Mesendoderm (in vitro differentiated cells): ENCODE data around the gene SLC29A1.
A peak's percentile ranks its signal among the peaks of the same experiment; 100 is the strongest.
"Not testable (repeated sequence)": the region's sequence is repeated elsewhere in the genome, so short reads cannot be mapped to it uniquely, and the experiment has no call there.

Experiments
- DNase-seq: peaks from one replicate; pipeline ENCODE4 v3.0.0; 2013
- H2AK5ac ChIP-seq: 2 replicates; pipeline ENCODE4 v1.6.1; 2013; ENCODE audit warnings: low read length, inconsistent platforms
- H2BK120ac ChIP-seq: 2 replicates; pipeline ENCODE4 v1.6.1; 2013; ENCODE audit warnings: low read depth, mild to moderate bottlenecking, low read length, moderate library complexity, mixed read lengths
- H2BK15ac ChIP-seq: replicated peaks from 2 replicates; pipeline ENCODE4 v1.6.1; 2013; ENCODE audit warnings: low read depth, mild to moderate bottlenecking, moderate library complexity
- H2BK5ac ChIP-seq: 2 replicates; pipeline ENCODE4 v1.6.1; 2013; ENCODE audit warnings: low read length, inconsistent platforms
- H3K18ac ChIP-seq: 2 replicates; pipeline ENCODE4 v1.6.1; 2013; ENCODE audit warnings: mild to moderate bottlenecking, low read length, mixed read lengths
- H3K23ac ChIP-seq: one replicate; pipeline ENCODE4 v1.6.1; 2013; ENCODE audit warnings: low read length
- H3K27ac ChIP-seq: 2 replicates; pipeline ENCODE4 v1.5.1; 2013; ENCODE audit warnings: low read depth, mild to moderate bottlenecking, inconsistent platforms, low read length, moderate library complexity
- H3K27me3 ChIP-seq: 2 replicates; pipeline ENCODE4 v1.6.1; 2013; ENCODE audit warnings: low read length, control low read depth, mild to moderate bottlenecking, inconsistent platforms; ENCODE audit not compliant: insufficient read depth, poor library complexity
- H3K36me3 ChIP-seq: 2 replicates; pipeline ENCODE4 v1.6.1; 2013; ENCODE audit warnings: low read length, inconsistent platforms; ENCODE audit not compliant: control insufficient read depth, insufficient read depth
- H3K4ac ChIP-seq: one replicate; pipeline ENCODE4 v1.6.1; 2013; ENCODE audit warnings: low read depth, mild to moderate bottlenecking, low read length, moderate library complexity
- H3K4me1 ChIP-seq: 2 replicates; pipeline ENCODE4 v1.6.1; 2013; ENCODE audit warnings: low read depth, low read length, inconsistent platforms; ENCODE audit not compliant: control insufficient read depth
- H3K4me2 ChIP-seq: 2 replicates; pipeline ENCODE4 v1.6.1; 2013; ENCODE audit warnings: low read length
- H3K4me3 ChIP-seq: 2 replicates; pipeline ENCODE4 v1.5.1; 2013; ENCODE audit warnings: mild to moderate bottlenecking, low read length
- H3K56ac ChIP-seq: one replicate; pipeline ENCODE4 v1.6.1; 2013; ENCODE audit warnings: low read length
- H3K79me1 ChIP-seq: 2 replicates; pipeline ENCODE4 v1.6.1; 2013; ENCODE audit warnings: low read length, inconsistent platforms
- H3K79me2 ChIP-seq: 2 replicates; pipeline ENCODE4 v1.6.1; 2013; ENCODE audit warnings: mild to moderate bottlenecking, low read length; ENCODE audit not compliant: control insufficient read depth, insufficient read depth
- H3K9ac ChIP-seq: 2 replicates; pipeline ENCODE4 v1.6.1; 2013; ENCODE audit warnings: low read length, inconsistent platforms
- H4K5ac ChIP-seq: one replicate; pipeline ENCODE4 v1.6.1; 2013; ENCODE audit warnings: low read length
- H4K8ac ChIP-seq: one replicate; pipeline ENCODE4 v1.6.1; 2013; ENCODE audit warnings: low read depth, mild to moderate bottlenecking, control low read depth, low read length, moderate library complexity
- WGBS: extraction: QIAGEN DNeasy Blood & Tissue Kit; methylation state at CpG from one replicate; pipeline ENCODE4 v1.1.7; 2013; ENCODE audit warnings: low lambda C conversion rate, missing lambda C conversion rate; ENCODE audit not compliant: insufficient coverage; ENCODE audit errors: extremely low coverage; 5-methylcytosine and 5-hydroxymethylcytosine counted together

The SLC29A1 gene

DNA sequence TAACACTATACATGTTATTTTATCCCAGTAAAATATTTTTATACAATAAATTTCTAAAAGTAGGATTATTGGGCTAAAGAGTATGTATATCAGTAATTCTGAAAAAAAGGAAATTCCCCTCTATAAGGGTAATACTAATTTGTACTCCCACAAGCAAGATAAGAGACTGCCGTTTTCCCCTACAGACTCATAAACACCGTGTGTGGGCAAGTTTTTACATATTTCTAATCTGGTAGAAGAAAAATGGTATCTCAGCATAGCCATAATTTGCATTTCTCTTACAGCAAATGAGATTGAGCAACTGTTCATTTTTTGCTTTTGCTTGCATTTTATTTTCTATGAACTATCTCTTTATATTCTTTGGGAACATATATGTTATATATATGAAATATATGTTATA, 32.7 kb upstream of the SLC29A1 start:
- no CpG with 5 or more reads among the region's 2 CpGs for WGBS
- no peak overlapping the region for H2BK120ac ChIP-seq
- no peak for DNase-seq

DNA sequence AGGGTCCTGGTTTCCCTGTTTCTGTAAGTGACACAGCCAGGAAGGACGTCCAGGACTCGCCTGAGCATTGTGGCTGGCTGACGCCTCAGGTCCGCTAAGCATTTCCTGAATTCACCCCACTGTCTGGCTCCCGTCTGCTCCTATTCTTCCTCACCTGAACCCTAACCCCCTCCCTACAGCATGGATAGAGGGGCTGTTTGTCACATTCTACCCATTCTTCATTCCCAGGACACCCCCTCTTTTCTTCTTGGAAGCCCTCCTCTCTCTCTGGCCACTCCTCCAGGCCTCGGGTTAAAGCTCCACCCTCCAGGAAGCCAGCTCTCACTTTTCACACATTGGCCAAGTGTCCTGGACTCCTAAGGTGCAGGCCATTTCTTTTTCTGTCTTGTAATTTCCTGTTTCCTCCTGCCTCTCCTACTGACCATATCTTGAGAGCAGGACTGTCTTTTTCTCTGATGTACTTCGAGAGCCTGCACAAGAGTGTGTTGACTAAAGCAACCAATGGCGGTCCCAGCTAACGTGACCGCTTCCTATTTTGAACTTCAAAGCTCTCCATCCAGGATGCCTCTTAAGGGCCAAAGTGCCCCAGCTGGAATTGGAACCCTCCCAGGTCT, 30.9 kb upstream of the SLC29A1 start:
- H2AK5ac ChIP-seq = no peak overlapping the region
- H2BK120ac ChIP-seq = no peak overlapping the region
- H3K79me2 ChIP-seq = no peaks in the 10 kb centered on the region
- H3K4me1 ChIP-seq = peaks cover 8% of the 10 kb centered on the region
- H3K36me3 ChIP-seq = no peaks in the 10 kb centered on the region
- WGBS = no CpG with 5 or more reads among the region's 10 CpGs
- no peak overlapping the region for H3K18ac ChIP-seq
- no peak overlapping the region for H3K4ac ChIP-seq
- H3K23ac ChIP-seq = no peak overlapping the region
- H3K9ac ChIP-seq = peak overlapping the region; percentile 32
- peak overlapping the region; percentile 84 for H3K56ac ChIP-seq
- peak overlapping the region; percentile 31 for H2BK5ac ChIP-seq
- DNase-seq = peak; percentile 55
- no peaks in the 10 kb centered on the region for H3K79me1 ChIP-seq
- H3K4me3 ChIP-seq = no peak overlapping the region
- no peak overlapping the region for H4K8ac ChIP-seq
- H3K4me2 ChIP-seq = peak overlapping the region; percentile 32
- H2BK15ac ChIP-seq = no peak overlapping the region
- no peaks in the 10 kb centered on the region for H3K27me3 ChIP-seq
- H3K27ac ChIP-seq = no peak overlapping the region
- peak overlapping the region; percentile 59 for H4K5ac ChIP-seq

More for the DNA sequence above, 32.7 kb upstream of the SLC29A1 start:
- Histone ChIP-seq H3K56ac (no peak overlapping the region), H3K27me3 (no peaks in the 10 kb centered on the region), H3K18ac (no peak overlapping the region), H4K5ac (no peak overlapping the region), H3K4me2 (no peak overlapping the region), H3K4me3 (no peak overlapping the region), H2AK5ac (no peak overlapping the region), H2BK5ac (no peak overlapping the region), H3K79me1 (no peaks in the 10 kb centered on the region), H3K27ac (no peak overlapping the region), H3K4ac (no peak overlapping the region), H4K8ac (no peak overlapping the region), H3K9ac (no peak overlapping the region), H3K23ac (no peak overlapping the region), H3K79me2 (no peaks in the 10 kb centered on the region), H3K4me1 (peaks cover 10% of the 10 kb centered on the region), H3K36me3 (no peaks in the 10 kb centered on the region), H2BK15ac (no peak overlapping the region)

GRCh38 chr6:44193307-44193910, 30.0 kb upstream of the SLC29A1 start:
- Histone ChIP-seq H3K4me2 (no peak overlapping the region), H2AK5ac (no peak overlapping the region), H3K79me2 (no peaks in the 10 kb centered on the region), H3K36me3 (no peaks in the 10 kb centered on the region), H4K5ac (no peak overlapping the region), H3K27ac (no peak overlapping the region), H3K79me1 (no peaks in the 10 kb centered on the region), H3K9ac (no peak overlapping the region), H3K56ac (no peak overlapping the region), H2BK120ac (no peak overlapping the region), H3K18ac (no peak overlapping the region), H3K4me1 (peaks cover 8% of the 10 kb centered on the region), H2BK15ac (no peak overlapping the region), H3K23ac (no peak overlapping the region), H2BK5ac (no peak overlapping the region), H3K4me3 (no peak overlapping the region), H3K4ac (no peak overlapping the region), H3K27me3 (no peaks in the 10 kb centered on the region), H4K8ac (no peak overlapping the region)
- no peak for DNase-seq
- WGBS = no CpG with 5 or more reads among the region's 8 CpGs

- no peak overlapping the region for H3K4me2 ChIP-seq
- H3K4ac ChIP-seq = no peak overlapping the region
- no peaks in the 10 kb centered on the region for H3K27me3 ChIP-seq
These were observed 29.1 kb upstream of the SLC29A1 start for GRCh38 chr6:44194326-44194725.

GRCh38 chr6:44196351-44196750, 27.0 kb upstream of the SLC29A1 start:
- no CpG with 5 or more reads among the region's 11 CpGs for WGBS
- not testable (repeated sequence) for H3K23ac ChIP-seq, H3K4me2 ChIP-seq

More at GRCh38 chr6:44194326-44194725, 29.1 kb upstream of the SLC29A1 start:
- H2BK15ac ChIP-seq = no peak overlapping the region
- no peak overlapping the region for H2BK5ac ChIP-seq
- peak overlapping the region; percentile 45 for H3K23ac ChIP-seq
- no peak overlapping the region for H3K9ac ChIP-seq
- H3K4me1 ChIP-seq = peaks cover 8% of the 10 kb centered on the region
- no peak overlapping the region for H3K27ac ChIP-seq
- H3K79me1 ChIP-seq = no peaks in the 10 kb centered on the region
- H2BK120ac ChIP-seq = no peak overlapping the region
- H3K36me3 ChIP-seq = no peaks in the 10 kb centered on the region
- no peak overlapping the region for H4K5ac ChIP-seq
- H2AK5ac ChIP-seq = no peak overlapping the region
- no CpG with 5 or more reads among the region's 5 CpGs for WGBS
- no peak overlapping the region for H3K56ac ChIP-seq
- H3K18ac ChIP-seq = no peak overlapping the region
- H4K8ac ChIP-seq = no peak overlapping the region
- no peak for DNase-seq
- H3K4me3 ChIP-seq = no peak overlapping the region
- no peaks in the 10 kb centered on the region for H3K79me2 ChIP-seq

More at GRCh38 chr6:44196351-44196750, 27.0 kb upstream of the SLC29A1 start:
- not testable (repeated sequence) for H2AK5ac ChIP-seq, H2BK15ac ChIP-seq, H3K9ac ChIP-seq, H3K18ac ChIP-seq, H3K4me3 ChIP-seq, H3K4ac ChIP-seq, DNase-seq, H3K27ac ChIP-seq, H3K79me2 ChIP-seq, H2BK5ac ChIP-seq, H3K56ac ChIP-seq, H2BK120ac ChIP-seq, H4K5ac ChIP-seq, H3K36me3 ChIP-seq, H3K79me1 ChIP-seq, H4K8ac ChIP-seq, H3K27me3 ChIP-seq
- H3K4me1 ChIP-seq = peaks cover 13% of the 10 kb centered on the region
